OCI-LY7 (cell line): ENCODE results near the gene TMEM107.

Experiments used
- EZH2phosphoT487 ChIP-seq: fragments of 200-600 bp; sonication (generic); IDR thresholded peaks from 2 replicates; pipeline ENCODE4 v1.6.1; 2018; ENCODE audit warnings: low read depth, borderline replicate concordance, mild to moderate bottlenecking, mixed run types, antibody characterized with exemption, low read length, moderate library complexity, mixed read lengths
- TF ChIP-seq, protein P1 (sequence below): fragments of 200-600 bp; sonication (generic); conservative IDR thresholded peaks from 2 replicates; pipeline ENCODE4 v1.5.1; 2014; ENCODE audit warnings: mild to moderate bottlenecking, antibody characterized with exemption, low read length, moderate library complexity, mixed read lengths

DNA sequence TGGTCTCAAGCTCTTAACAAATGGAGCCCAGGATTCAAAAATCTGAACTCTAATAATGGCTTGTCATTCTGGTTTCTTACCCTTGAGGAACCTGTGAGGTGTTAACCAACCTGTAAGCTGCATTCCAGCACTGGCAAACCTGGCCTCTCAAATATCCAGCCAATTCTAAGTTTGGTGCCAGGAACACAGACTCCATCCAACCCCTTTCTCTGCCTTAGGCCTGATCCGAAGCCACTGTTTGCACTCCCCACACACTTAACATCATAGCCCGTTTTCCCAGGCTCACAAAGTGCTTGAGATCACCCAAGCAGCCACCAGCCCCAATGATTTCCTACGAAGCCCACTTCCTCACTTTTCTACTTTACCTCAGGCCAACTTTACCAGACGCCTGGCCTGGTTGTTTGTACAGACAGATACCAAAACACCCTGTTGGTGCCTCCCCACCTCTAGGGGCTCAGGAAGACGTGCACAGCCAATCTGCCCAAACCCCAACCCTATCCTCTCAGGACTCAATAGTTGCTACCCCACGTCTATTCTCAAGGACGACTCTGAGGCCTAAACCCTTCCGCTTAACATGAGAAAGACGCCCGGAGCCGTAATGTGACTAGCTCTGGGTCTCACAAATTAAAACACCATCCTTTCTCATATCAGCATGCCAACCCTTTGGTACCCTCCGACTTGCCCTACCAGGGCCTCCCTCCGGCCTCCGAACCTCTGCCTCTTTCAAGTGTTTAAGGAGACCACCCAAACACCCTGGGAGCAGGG, 20.8 kb downstream of the TMEM107 start:
- TF ChIP-seq, protein P1, sequence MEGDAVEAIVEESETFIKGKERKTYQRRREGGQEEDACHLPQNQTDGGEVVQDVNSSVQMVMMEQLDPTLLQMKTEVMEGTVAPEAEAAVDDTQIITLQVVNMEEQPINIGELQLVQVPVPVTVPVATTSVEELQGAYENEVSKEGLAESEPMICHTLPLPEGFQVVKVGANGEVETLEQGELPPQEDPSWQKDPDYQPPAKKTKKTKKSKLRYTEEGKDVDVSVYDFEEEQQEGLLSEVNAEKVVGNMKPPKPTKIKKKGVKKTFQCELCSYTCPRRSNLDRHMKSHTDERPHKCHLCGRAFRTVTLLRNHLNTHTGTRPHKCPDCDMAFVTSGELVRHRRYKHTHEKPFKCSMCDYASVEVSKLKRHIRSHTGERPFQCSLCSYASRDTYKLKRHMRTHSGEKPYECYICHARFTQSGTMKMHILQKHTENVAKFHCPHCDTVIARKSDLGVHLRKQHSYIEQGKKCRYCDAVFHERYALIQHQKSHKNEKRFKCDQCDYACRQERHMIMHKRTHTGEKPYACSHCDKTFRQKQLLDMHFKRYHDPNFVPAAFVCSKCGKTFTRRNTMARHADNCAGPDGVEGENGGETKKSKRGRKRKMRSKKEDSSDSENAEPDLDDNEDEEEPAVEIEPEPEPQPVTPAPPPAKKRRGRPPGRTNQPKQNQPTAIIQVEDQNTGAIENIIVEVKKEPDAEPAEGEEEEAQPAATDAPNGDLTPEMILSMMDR, result no peak
- TF ChIP-seq EZH2phosphoT487, result no peak
